SU-DHL-6 (cell line): Measurements from ENCODE around the gene PBRM1.
A peak's percentile ranks its signal among the peaks of the same experiment; 100 is the strongest.

Experiments
- H2AFZ ChIP-seq: fragments of 200-600 bp; sonication (generic); 2 replicates; pipeline ENCODE4 v1.6.1; 2014; ENCODE audit warnings: low read depth, mild to moderate bottlenecking, moderate library complexity, mixed read lengths, antibody characterized with exemption, low read length; ENCODE audit not compliant: severe bottlenecking
- H3F3A ChIP-seq: fragments of 200-600 bp; shearing (Covaris generic); 2 replicates; pipeline ENCODE4 v1.6.0; 2016; ENCODE audit warnings: antibody characterized with exemption, mild to moderate bottlenecking; ENCODE audit not compliant: insufficient read depth
- H3K27ac ChIP-seq: fragments of 200-600 bp; sonication (generic); 2 replicates; pipeline ENCODE4 v1.5.1; 2016; ENCODE audit warnings: low read depth, mild to moderate bottlenecking, low read length, moderate library complexity, mixed read lengths
- H3K27me3 ChIP-seq: fragments of 200-600 bp; sonication (generic), shearing (Covaris generic); 2 replicates; pipeline ENCODE4 v1.6.0; 2014; ENCODE audit warnings: mild to moderate bottlenecking, low read length
- H3K36me3 ChIP-seq: fragments of 200-600 bp; sonication (generic); 2 replicates; pipeline ENCODE4 v1.6.1; 2014; ENCODE audit warnings: mild to moderate bottlenecking, low read length, mixed read lengths
- H3K4me2 ChIP-seq: fragments of 300-600, 200-600 bp; shearing (Covaris generic), sonication (generic); 2 replicates; pipeline ENCODE4 v1.6.0; 2014; ENCODE audit warnings: low read length, low read depth, mild to moderate bottlenecking; ENCODE audit not compliant: poor library complexity, severe bottlenecking
- H3K4me3 ChIP-seq: fragments of 200-600 bp; sonication (generic); 2 replicates; pipeline ENCODE4 v1.5.1; 2014; ENCODE audit warnings: antibody characterized with exemption, low read length, mild to moderate bottlenecking, mixed read lengths; ENCODE audit not compliant: insufficient read depth, poor library complexity, severe bottlenecking
- H3K79me2 ChIP-seq: fragments of 200-600 bp; sonication (generic); 2 replicates; pipeline ENCODE4 v1.6.1; 2014; ENCODE audit warnings: mild to moderate bottlenecking, low read length, moderate library complexity; ENCODE audit not compliant: insufficient read depth
- H3K9ac ChIP-seq: fragments of 200-600 bp; sonication (generic); 2 replicates; pipeline ENCODE4 v1.7.0; 2014; ENCODE audit warnings: mild to moderate bottlenecking, low read length
- H3K9me2 ChIP-seq: fragments of 200-600 bp; sonication (generic); replicated peaks from 2 replicates; pipeline ENCODE4 v1.6.1; 2014; ENCODE audit warnings: low read length; ENCODE audit not compliant: insufficient read depth
- H3K9me3 ChIP-seq: fragments of 200-600 bp; sonication (generic); 2 replicates; pipeline ENCODE4 v1.6.1; 2014; ENCODE audit warnings: low read length, mixed read lengths; ENCODE audit not compliant: insufficient read depth
- H4K20me1 ChIP-seq: fragments of 200-600 bp; sonication (generic); 2 replicates; pipeline ENCODE4 v1.6.1; 2014; ENCODE audit warnings: low read depth, mild to moderate bottlenecking, antibody characterized with exemption, low read length, moderate library complexity, mixed read lengths
- EZH2phosphoT487 ChIP-seq: fragments of 200-600 bp; sonication (generic), shearing (Covaris generic); conservative IDR thresholded peaks from 2 replicates; pipeline ENCODE4 v1.6.1; 2018; ENCODE audit warnings: mild to moderate bottlenecking, antibody characterized with exemption, low read length, moderate library complexity, mixed read lengths
- TF ChIP-seq, protein P1 (sequence below): fragments of 200-600 bp; sonication (generic); IDR thresholded peaks from one replicate; pipeline ENCODE4 v1.5.1; 2017; ENCODE audit warnings: antibody characterized with exemption, mild to moderate bottlenecking, low read length, moderate library complexity; ENCODE audit not compliant: insufficient read depth, poor library complexity, severe bottlenecking

Gene PBRM1

DNA sequence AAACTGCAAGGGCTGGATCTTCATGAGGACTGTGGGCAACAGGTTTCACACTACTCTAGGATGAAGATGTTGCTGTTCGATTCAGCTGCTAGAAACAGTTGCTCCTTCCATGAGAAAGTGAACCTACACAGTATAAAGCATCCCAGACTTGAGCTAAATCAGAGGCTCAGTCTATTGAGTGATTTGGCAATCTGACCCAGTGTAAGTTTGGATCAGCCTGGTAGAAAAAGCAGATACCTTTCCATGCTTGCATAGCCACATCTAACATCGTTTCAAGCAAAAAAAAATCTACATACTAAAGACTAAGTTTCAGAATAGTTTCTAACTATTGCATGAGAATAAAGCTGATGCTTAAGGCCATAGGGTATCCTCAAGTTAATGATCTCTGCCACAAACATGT is 144.7 kb downstream of the PBRM1 start:
- Histone ChIP-seq H3K9me3 (no peaks in the 10 kb centered on the region), H4K20me1 (peaks cover 12% of the 10 kb centered on the region; the same call in 1 of the 2 replicates), H2AFZ (no peak overlapping the region), H3K9me2 (no peaks in the 10 kb centered on the region), H3K4me2 (no peak overlapping the region), H3K27ac (no peak overlapping the region), H3F3A (peaks cover 27% of the 10 kb centered on the region), H3K4me3 (no peak overlapping the region), H3K27me3 (no peaks in the 10 kb centered on the region), H3K9ac (no peak overlapping the region), H3K36me3 (peaks cover 6% of the 10 kb centered on the region; the same call in 1 of the 2 replicates), H3K79me2 (peaks cover 48% of the 10 kb centered on the region)
- TF ChIP-seq, protein P1, sequence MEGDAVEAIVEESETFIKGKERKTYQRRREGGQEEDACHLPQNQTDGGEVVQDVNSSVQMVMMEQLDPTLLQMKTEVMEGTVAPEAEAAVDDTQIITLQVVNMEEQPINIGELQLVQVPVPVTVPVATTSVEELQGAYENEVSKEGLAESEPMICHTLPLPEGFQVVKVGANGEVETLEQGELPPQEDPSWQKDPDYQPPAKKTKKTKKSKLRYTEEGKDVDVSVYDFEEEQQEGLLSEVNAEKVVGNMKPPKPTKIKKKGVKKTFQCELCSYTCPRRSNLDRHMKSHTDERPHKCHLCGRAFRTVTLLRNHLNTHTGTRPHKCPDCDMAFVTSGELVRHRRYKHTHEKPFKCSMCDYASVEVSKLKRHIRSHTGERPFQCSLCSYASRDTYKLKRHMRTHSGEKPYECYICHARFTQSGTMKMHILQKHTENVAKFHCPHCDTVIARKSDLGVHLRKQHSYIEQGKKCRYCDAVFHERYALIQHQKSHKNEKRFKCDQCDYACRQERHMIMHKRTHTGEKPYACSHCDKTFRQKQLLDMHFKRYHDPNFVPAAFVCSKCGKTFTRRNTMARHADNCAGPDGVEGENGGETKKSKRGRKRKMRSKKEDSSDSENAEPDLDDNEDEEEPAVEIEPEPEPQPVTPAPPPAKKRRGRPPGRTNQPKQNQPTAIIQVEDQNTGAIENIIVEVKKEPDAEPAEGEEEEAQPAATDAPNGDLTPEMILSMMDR, result no peak

DNA sequence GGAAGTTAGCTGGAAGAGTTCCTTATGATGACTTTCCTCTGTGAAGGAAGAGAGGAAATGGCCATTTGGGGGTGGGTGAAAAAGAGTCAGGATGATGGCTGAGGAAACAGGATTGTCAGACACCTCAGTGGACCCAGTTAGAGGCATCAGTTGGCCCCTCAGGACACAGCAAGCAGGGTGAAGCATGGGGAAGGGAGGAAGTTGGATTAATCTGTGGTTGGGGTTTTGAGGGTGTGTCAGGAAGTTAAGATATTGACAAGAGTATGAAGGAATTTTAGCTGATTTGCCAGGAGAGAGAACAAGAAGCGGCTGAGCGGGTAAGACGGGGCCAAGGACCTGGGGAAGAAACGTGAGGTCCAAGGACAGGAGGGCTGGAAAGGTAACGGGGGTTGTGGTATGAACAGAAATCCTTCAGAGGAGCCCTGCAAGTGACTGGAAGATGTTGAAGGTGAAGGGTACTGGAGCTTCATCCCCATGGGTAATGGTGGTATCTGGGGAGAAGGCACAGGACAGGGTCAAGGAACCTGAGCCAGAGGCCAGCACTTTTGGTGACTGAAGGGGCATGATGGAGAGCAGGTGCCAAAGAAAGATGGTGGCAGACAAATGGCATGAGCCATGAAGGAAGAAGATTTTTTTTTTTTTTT is 146.6 kb downstream of the PBRM1 start:
- H3K4me3 ChIP-seq, result no peak overlapping the region
- H3K27me3 ChIP-seq, result no peaks in the 10 kb centered on the region
- peaks cover 39% of the 10 kb centered on the region for H3F3A ChIP-seq
- no peaks in the 10 kb centered on the region for H3K9me3 ChIP-seq
- peaks cover 46% of the 10 kb centered on the region for H3K79me2 ChIP-seq
- H3K27ac ChIP-seq, result no peak overlapping the region
- H3K9ac ChIP-seq, result no peak overlapping the region
- H3K4me2 ChIP-seq, result no peak overlapping the region
- no peak overlapping the region for H2AFZ ChIP-seq
- no peak for TF ChIP-seq EZH2phosphoT487
- TF ChIP-seq, protein P1, result no peak
- no peaks in the 10 kb centered on the region for H3K9me2 ChIP-seq
- peaks cover 7% of the 10 kb centered on the region; the same call in 1 of the 2 replicates for H4K20me1 ChIP-seq
- H3K36me3 ChIP-seq, result peaks cover 6% of the 10 kb centered on the region; the same call in 1 of the 2 replicates

DNA sequence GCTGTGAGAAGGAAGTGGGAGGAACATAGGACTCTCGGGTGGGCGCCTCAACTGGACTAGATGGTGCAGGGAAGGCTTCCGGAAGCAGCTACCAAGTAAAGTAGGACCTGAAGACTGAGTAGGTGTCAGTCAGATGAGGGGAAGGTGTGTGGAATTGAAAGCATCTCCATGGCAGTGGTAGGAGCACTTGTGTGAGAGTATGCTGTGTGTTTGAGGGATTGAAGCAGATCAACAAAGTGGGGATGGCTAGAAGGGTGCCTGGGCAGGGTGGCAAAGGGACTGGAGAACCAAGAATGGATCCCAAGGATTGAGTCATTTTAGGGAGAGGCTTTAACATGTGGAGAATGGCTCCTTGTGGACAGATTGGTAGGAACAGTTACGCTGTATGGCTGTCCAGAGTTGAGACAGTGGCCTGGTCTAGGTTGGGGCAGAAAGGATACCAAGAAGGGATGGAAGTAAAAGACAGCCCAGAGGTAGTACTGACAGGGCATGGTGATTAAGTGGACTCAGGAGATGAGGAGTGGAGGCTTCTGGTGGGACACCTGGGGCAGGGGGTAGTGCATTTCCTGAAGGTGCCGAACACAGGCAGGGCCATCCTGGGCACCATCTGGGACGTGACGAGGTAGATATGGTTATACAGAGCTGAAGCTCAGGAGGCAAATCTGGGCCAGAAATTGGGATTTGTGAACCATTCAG is 147.8 kb downstream of the PBRM1 start:
- TF ChIP-seq EZH2phosphoT487, result no peak
- TF ChIP-seq, protein P1, result no peak
- no peak overlapping the region for H2AFZ ChIP-seq
- H3K4me3 ChIP-seq, result peak overlapping the region; percentile 88
- no peaks in the 10 kb centered on the region for H3K9me2 ChIP-seq
- H4K20me1 ChIP-seq, result peaks cover 7% of the 10 kb centered on the region; the same call in 1 of the 2 replicates
- peaks cover 39% of the 10 kb centered on the region for H3F3A ChIP-seq
- peak overlapping the region; percentile 94 for H3K9ac ChIP-seq
- H3K9me3 ChIP-seq, result no peaks in the 10 kb centered on the region
- peaks cover 6% of the 10 kb centered on the region; the same call in 1 of the 2 replicates for H3K36me3 ChIP-seq
- peaks cover 51% of the 10 kb centered on the region for H3K79me2 ChIP-seq
- peak overlapping the region; percentile 81 for H3K4me2 ChIP-seq
- H3K27me3 ChIP-seq, result no peaks in the 10 kb centered on the region
- H3K27ac ChIP-seq, result no peak overlapping the region
